Ovary (tissue), 9 donors: ENCODE data around the gene RFX4. TPM values are rescaled to one million over a fixed set of nuclear protein-coding genes. Genes with fewer than 3 reads are reported as not detected.

Source experiments
- DNase-seq, 5 donors: peaks; one replicate each; pipeline ENCODE4 v3.0.0-alpha.2; 2019 to 2020
- H3K27ac ChIP-seq, 2 donors: fragments of 200-600 bp; one replicate each; pipeline versions ENCODE4 v1.5.1 to v1.8.0; 2019 to 2022
- H3K27me3 ChIP-seq: fragments of 200-600 bp; one replicate; pipeline ENCODE4 v1.8.0; 2022
- H3K36me3 ChIP-seq: fragments of 200-600 bp; sonication (generic); one replicate; pipeline ENCODE4 v1.5.1; 2019
- H3K4me1 ChIP-seq: one replicate; pipeline ENCODE4 v1.8.1; 2013; ENCODE audit warnings: mild to moderate bottlenecking, moderate library complexity; ENCODE audit not compliant: insufficient read depth
- H3K4me3 ChIP-seq: fragments of 200-600 bp; sonication (generic); one replicate; pipeline ENCODE4 v1.5.1; 2017
- H3K9me3 ChIP-seq, 2 donors: fragments of 200-600 bp in 1 of 2; sonication (generic) in 1 of 2; one replicate each; pipeline versions ENCODE4 v1.5.1 to v1.8.1; 2013 to 2019; ENCODE audit warnings: mild to moderate bottlenecking in 1 of 2, moderate library complexity in 1 of 2
- CTCF ChIP-seq, 3 donors: fragments of 450-650 bp in 2 of 3; fragments of 200-600 bp in 1 of 3; IDR thresholded peaks; one replicate each; pipeline versions ENCODE4 v1.5.1 to v1.8.0; 2016 to 2022; ENCODE audit warnings: antibody characterized with exemption in 3 of 3, mild to moderate bottlenecking in 1 of 3
- EP300 ChIP-seq: sonication (generic); formaldehyde crosslinking; IDR thresholded peaks from one replicate; pipeline ENCODE4 v1.6.1; 2017; ENCODE audit warnings: antibody characterized with exemption
- POLR2A ChIP-seq: fragments of 450-650 bp; IDR thresholded peaks from one replicate; pipeline ENCODE4 v1.6.1; 2017; ENCODE audit warnings: antibody characterized with exemption, mild to moderate bottlenecking, moderate library complexity
- WGBS, 3 donors: extraction: QIAGEN DNeasy Blood & Tissue Kit in 1 of 3; methylation state at CpG; one replicate each; pipeline versions ENCODE4 v1.1.5 to v1.1.7; 2013 to 2017; 5-methylcytosine and 5-hydroxymethylcytosine counted together
- intact Hi-C, 4 donors: fragments of 100-400 bp; cut with DNase I; formaldehyde crosslinking; loops; one replicate each; pipeline versions ENCODE4 v1.11.0 to v1.15.1; 2022 to 2023
- polyA plus RNA-seq, 2 donors: library from polyadenylated mRNA; stranded (reverse); fragments of 200-250 nt in 1 of 2; fragments of 350-450 nt in 1 of 2; fragmentation: Illumina TruSeq in 1 of 2; extraction: RNeasy Lipid Tissue Mini Kit (QIAGEN cat#74804) in 1 of 2; gene quantifications; one replicate each; pipeline ENCODE4 v1.2.3, GENCODE V29; 2013 to 2014
- total RNA-seq, 7 donors: library from RNA; depleted of rRNA in 2 of 7; stranded (reverse); fragments of >200 nt in 2 of 7; fragmentation: NEBNext Ultra II Directional in 3 of 7; extraction: Animal tissue kit (Norgen Biotek cat#: 25700) in 3 of 7; gene quantifications; one replicate each; pipeline versions ENCODE4 v1.1.0 to v1.2.4, GENCODE V29; 2016 to 2023
- donor health status: DM: no; HTN: no; CAD: no; lungs with moderate emphysema.
- donor health status: DM: no; HTN: no; CAD: no.
- donor health status: Bipolar disorder and iron deficiency.
- donor health status: DM: yes; HTN: yes; CAD: no.
- donor health status: DM: no; HTN: no; CAD: no.
- donor health status: DM: yes; HTN: yes; CAD: no.

The RFX4 gene
- total and polyA plus RNA-seq, 9 donors: 0.30 TPM; not detected in 8

GRCh38 chr12:106709068-106709511 is 126.3 kb downstream of the RFX4 start:
- Histone ChIP-seq H3K27ac (no peak overlapping the region), H3K4me1 (no peaks in the 10 kb centered on the region), H3K9me3 (no peaks in the 10 kb centered on the region), H3K4me3 (no peak overlapping the region), H3K27me3 (no peaks in the 10 kb centered on the region), H3K36me3 (no peaks in the 10 kb centered on the region)
- intact Hi-C loops: no loop called here
- TF ChIP-seq EP300: no peak
- TF ChIP-seq CTCF (IDR thresholded peaks at IDR 0.05): no peak
- no peak for TF ChIP-seq POLR2A
- no peak for DNase-seq
- 79 to 85% (median 81%) methylated on average over 8 of the region's 8 CpGs for WGBS, 3 donors

- intact Hi-C loops: no loop called here
- no peaks in the 10 kb centered on the region for H3K36me3 ChIP-seq
- H3K4me1 ChIP-seq: no peaks in the 10 kb centered on the region
- 56 to 65% (median 60%) methylated on average over 10 of the region's 10 CpGs for WGBS, 3 donors
- no peak overlapping the region for H3K4me3 ChIP-seq
- H3K27ac ChIP-seq: no peak overlapping the region
- no peaks in the 10 kb centered on the region for H3K27me3 ChIP-seq
- DNase-seq: no peak
- no peaks in the 10 kb centered on the region for H3K9me3 ChIP-seq
- TF ChIP-seq CTCF (IDR thresholded peaks at IDR 0.05): no peak
- TF ChIP-seq EP300: no peak
- no peak for TF ChIP-seq POLR2A
These were observed 127.5 kb downstream of the RFX4 start for GRCh38 chr12:106710143-106710893.

GRCh38 chr12:106711316-106711715 is 128.5 kb downstream of the RFX4 start:
- Histone ChIP-seq H3K4me1 (no peaks in the 10 kb centered on the region), H3K27me3 (no peaks in the 10 kb centered on the region), H3K4me3 (no peak overlapping the region), H3K9me3 (no peaks in the 10 kb centered on the region), H3K36me3 (no peaks in the 10 kb centered on the region), H3K27ac (no peak overlapping the region)
- TF ChIP-seq POLR2A (no peak), CTCF (IDR thresholded peaks at IDR 0.05) (no peak), EP300 (no peak)
- 43 to 53% (median 45%) methylated on average over 3 of the region's 3 CpGs for WGBS, 3 donors
- no peak for DNase-seq
- intact Hi-C loops: no loop called here

- 94 to 95% (median 94%) methylated on average over 8 of the region's 8 CpGs for WGBS, 3 donors
- Histone ChIP-seq H3K36me3 (no peaks in the 10 kb centered on the region), H3K4me3 (no peak overlapping the region), H3K27ac (no peak overlapping the region), H3K27me3 (no peaks in the 10 kb centered on the region), H3K9me3 (no peaks in the 10 kb centered on the region), H3K4me1 (no peaks in the 10 kb centered on the region)
- TF ChIP-seq CTCF (IDR thresholded peaks at IDR 0.05): no peak
- TF ChIP-seq EP300: no peak
- no peak for TF ChIP-seq POLR2A
- no peak for DNase-seq
- intact Hi-C loops: no loop called here
These were observed 130.0 kb downstream of the RFX4 start for GRCh38 chr12:106712768-106713167.
